Measurements from ENCODE around the gene NEDD8.

The NEDD8 gene

DNA sequence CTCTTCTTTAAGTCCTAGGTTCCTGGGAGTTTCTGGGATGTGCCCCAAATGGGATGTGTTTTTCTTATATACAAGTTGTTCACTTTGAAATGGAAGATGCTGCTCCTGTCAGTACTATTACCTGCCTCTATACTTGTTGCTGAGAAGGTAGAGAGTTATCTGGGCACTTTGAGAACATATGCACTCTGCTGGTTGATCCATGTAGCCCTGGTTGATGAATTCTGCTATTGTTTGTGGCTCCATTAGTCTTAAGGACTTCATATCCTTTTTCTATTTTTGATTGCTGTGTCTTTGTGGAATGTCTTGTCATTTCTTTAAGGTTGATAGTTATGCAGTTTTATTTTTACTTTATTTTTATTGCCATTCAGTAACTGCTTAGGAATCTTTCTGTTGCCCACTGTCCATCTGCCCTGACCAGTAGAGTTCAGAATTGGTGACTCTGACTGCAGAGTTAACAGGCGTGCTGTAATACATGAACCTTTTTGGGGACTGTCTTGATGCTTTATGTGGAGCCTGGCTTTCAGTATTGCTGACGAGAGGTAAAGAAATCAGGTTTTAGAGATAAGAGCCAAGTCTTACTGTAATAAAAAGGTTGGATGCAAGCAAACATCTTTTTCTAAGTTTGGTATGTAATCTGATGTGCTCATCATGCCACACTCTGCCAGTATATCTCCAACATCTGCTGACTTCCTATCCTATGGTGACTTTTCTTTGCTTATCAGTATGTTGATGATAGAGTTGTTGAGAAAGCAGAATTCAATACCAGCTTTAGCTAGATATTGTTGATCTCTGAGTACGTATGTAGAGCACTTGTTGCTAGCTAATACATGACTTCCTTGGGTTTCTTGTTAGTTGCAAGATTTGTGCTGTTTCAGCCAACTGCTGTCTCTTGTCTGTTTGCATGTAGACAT, 2.2 kb upstream of the NEDD8 start:
- no peak for TF ChIP-seq RAD21 (IDR thresholded peaks at IDR 0.05; ENCODE audit: low read depth)
- no peak for TF ChIP-seq EP300 (IDR thresholded peaks at IDR 0.05; ENCODE audit: borderline replicate concordance)
- no peak for TF ChIP-seq TAF1 (IDR thresholded peaks at IDR 0.05; ENCODE audit: low read depth)
- TF ChIP-seq YY1 (IDR thresholded peaks at IDR 0.05; ENCODE audit: low read depth): no peak
- TF ChIP-seq FOXM1 (IDR thresholded peaks at IDR 0.05; ENCODE audit: borderline replicate concordance, low read depth): no peak
- no peak for TF ChIP-seq REST (IDR thresholded peaks at IDR 0.05; ENCODE audit: low read depth)
- TF ChIP-seq CREB1 (IDR thresholded peaks at IDR 0.05; ENCODE audit: low read depth): no peak
- no peak for TF ChIP-seq CEBPB (IDR thresholded peaks at IDR 0.05)
- TF ChIP-seq TEAD4 (IDR thresholded peaks at IDR 0.05): no peak
- TF ChIP-seq NFIC (IDR thresholded peaks at IDR 0.05): no peak
- TF ChIP-seq ZBTB7A (IDR thresholded peaks at IDR 0.05; ENCODE audit: low read depth): no peak
- no peak for TF ChIP-seq USF1 (IDR thresholded peaks at IDR 0.05)
- no peak for TF ChIP-seq MAX (IDR thresholded peaks at IDR 0.05)
- no peak for TF ChIP-seq TCF12 (IDR thresholded peaks at IDR 0.05; ENCODE audit: low read depth)
- no peak for TF ChIP-seq EGR1 (IDR thresholded peaks at IDR 0.05)

GRCh38 chr14:24233538-24233866, 1.3 kb upstream of the NEDD8 start:
- no peak for TF ChIP-seq EGR1 (IDR thresholded peaks at IDR 0.05)
- no peak for TF ChIP-seq NFIC (IDR thresholded peaks at IDR 0.05)
- no peak for TF ChIP-seq REST (IDR thresholded peaks at IDR 0.05; ENCODE audit: low read depth)
- no peak for TF ChIP-seq USF1 (IDR thresholded peaks at IDR 0.05)

DNA sequence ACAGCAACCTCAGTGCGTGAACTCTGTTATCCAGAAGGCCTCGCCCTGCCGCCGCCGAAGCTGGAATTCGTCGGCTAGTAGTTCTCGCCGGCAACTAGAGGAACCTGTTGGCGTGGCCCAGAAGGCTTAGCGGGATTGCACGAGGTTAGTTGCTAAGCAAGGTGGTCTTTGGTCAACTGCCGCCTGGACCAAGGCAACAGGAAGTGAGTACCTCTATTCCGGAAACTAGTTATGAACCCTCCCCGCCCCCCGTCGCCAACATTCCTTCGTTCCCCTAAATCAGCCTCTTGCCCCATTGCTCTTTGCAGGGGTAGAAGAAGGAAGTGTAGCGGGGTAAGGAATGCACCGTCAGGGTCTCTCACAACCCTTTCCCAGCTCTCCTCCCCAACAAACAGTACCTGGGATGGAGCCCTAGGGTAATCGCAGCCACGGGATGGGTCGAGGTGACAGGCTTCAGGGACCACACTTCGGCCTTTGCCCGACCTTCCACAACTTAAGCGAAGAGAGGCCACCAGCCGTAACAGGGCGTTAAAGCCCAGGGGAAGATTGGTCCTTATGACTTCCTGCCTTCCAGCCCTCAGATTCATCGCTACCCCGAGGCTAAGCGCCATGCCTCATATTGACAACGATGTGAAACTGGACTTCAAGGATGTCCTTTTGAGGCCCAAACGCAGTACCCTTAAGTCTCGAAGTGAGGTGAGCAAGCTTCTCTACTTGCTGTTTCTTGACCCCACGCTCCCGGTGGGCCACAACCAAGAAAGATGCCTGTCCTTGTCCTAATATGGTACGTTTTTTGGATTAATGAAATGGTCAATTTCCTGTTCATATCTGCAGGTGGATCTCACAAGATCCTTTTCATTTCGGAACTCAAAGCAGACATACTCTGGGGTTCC, 724 bp upstream of the NEDD8 start, which contains the start of gene GMPR2:
TSS of gene GMPR2 (plus strand) at position 285 of the 893 bp plus-strand sequence. CDS start at position 610, 325 bp downstream.
- TF ChIP-seq TCF12 (IDR thresholded peaks at IDR 0.05; ENCODE audit: low read depth): peak; percentile 1; the same call in 1 of the 2 replicates
- no peak for TF ChIP-seq REST (IDR thresholded peaks at IDR 0.05; ENCODE audit: low read depth)
- no peak for TF ChIP-seq EP300 (IDR thresholded peaks at IDR 0.05; ENCODE audit: borderline replicate concordance)
- no peak for TF ChIP-seq NFIC (IDR thresholded peaks at IDR 0.05)
- peak; percentile 63 for TF ChIP-seq TAF1 (IDR thresholded peaks at IDR 0.05; ENCODE audit: low read depth)
- TF ChIP-seq TEAD4 (IDR thresholded peaks at IDR 0.05): peak; percentile 66
- peak; percentile 51; the same call in 1 of the 2 replicates for TF ChIP-seq MAX (IDR thresholded peaks at IDR 0.05)

Data from Ishikawa (cell line).